NCI-H1092 (cell line): ENCODE data around the gene CACTIN.

ENCODE experiments used
- DNase-seq: peaks from one replicate; lab custom pipeline; 2025; lab: John Stamatoyannopoulos, UW

CACTIN gene

DNA sequence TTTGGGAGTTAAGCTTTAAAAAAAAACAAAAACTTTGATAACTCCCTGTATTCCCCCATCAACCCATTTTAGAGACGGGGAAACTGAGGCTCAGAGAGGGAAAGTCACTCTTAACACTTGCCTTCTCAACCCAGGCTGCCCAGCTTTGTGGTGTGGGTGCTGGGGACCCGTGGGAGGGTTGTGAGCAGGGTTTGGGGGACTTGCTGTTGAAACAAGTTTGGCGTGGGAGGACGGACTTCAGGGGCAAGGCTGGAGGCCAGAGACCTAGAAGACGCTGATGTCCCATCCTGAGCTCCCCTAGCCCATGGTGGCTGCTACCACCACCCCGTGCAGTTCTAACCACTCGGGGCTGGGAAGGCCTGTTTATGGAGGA is 747 bp upstream of the CACTIN start:
- DNase-seq, result no peak

- DNase-seq, result no peak
Observed at GRCh38 chr19:3625996-3626472, 556 bp downstream of the CACTIN start.

DNA sequence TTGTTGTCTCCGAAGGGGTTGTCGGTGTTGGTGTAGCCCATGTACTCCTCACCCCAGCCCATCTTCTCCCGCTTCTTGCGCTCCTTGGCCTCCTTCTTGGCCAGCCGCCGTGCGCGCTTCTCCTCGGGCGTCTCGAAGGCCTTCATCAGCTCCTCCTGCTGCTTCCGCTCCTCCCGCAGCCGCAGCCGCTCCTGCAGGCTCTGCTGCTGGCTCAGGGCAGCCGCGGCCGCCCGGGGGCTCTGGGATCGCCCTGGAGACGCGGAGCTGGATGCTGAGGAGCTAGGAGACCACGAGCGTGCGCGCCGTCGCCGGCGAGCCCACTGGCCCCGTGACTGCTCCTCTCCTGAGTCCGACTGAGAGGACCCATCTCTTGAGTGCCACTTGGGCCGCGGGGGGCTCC is 2.9 kb downstream of the CACTIN start:
- no peak for DNase-seq

- no peak for DNase-seq
Observed at GRCh38 chr19:3622224-3622623, 4.4 kb downstream of the CACTIN start.

- no peak for DNase-seq
Observed at GRCh38 chr19:3621689-3622088, 4.9 kb downstream of the CACTIN start.

GRCh38 chr19:3620817-3621547 is 5.6 kb downstream of the CACTIN start:
- DNase-seq, result no peak

DNA sequence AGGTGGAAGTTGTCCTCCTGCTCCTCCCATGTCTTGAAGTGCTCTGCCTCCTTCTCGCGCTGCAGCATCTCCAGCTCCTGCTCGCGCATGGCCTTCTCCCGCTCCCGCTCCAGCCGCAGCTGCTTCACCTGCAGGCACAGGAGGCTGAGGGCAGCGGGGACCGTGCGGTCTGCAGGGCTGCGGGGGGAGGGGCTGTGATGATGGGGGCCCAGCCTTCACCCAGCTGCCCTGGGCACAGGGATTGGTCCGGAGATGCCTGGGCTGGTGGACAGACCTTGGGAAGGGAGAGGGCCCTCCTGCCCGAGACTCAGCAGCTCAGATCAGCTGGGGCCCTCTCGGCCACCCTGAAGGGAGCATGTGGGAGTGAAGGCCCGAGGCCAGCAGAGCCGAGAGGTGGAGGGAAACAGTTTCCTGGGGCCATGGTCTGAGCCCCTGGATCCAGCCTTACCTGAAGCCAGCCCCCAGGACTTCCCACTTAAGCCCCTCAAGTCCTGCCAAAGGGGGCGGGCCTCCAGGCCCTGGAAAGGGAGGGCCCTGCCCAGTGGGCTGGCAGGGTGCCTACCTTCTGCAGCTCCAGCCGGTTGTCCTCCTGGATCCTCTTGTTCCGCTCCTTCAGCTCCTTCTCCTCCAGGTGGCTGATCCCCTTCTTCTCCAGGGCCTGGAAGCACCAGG is 6.3 kb downstream of the CACTIN start:
- no peak for DNase-seq

GRCh38 chr19:3619631-3620012 is 7.0 kb downstream of the CACTIN start:
- no peak for DNase-seq

- no peak for DNase-seq
Observed at GRCh38 chr19:3618811-3619630, 7.6 kb downstream of the CACTIN start.

- no peak for DNase-seq
Observed at GRCh38 chr19:3618144-3618810, 8.3 kb downstream of the CACTIN start.

- no peak for DNase-seq
Observed at GRCh38 chr19:3617463-3617862, 9.1 kb downstream of the CACTIN start.

DNA sequence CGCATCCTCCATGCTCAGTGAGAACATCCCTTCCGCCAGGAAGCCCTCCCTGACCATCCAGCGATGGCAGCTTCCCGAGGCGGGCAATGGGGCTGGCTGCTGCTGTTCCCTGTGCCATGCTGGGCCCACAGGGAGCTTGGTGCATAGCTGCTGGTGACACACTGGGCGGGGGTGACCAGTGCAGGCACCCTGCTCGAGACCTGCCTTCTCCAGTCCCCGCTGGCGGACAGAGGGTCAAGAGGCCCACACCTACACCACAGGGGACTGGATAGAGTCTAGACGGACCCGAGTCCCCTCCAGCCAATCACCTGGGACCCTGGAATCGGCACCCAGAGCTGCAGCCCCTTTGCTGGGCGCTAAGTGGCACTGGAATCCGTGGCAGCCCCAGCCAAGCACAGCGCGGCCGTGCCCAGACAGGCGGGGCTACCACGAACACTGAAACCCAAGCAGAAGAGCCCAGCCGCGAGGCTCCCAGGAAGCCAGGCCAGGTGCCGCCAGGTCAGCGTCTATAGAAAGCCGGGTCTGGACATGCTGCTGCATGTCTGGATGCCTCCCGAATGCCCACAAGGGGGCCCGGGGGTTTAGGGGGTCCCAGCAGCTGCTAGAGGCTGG is 11.0 kb downstream of the CACTIN start:
- no peak for DNase-seq

- DNase-seq, result no peak
Observed at GRCh38 chr19:3614858-3615505, 11.6 kb downstream of the CACTIN start.

DNA sequence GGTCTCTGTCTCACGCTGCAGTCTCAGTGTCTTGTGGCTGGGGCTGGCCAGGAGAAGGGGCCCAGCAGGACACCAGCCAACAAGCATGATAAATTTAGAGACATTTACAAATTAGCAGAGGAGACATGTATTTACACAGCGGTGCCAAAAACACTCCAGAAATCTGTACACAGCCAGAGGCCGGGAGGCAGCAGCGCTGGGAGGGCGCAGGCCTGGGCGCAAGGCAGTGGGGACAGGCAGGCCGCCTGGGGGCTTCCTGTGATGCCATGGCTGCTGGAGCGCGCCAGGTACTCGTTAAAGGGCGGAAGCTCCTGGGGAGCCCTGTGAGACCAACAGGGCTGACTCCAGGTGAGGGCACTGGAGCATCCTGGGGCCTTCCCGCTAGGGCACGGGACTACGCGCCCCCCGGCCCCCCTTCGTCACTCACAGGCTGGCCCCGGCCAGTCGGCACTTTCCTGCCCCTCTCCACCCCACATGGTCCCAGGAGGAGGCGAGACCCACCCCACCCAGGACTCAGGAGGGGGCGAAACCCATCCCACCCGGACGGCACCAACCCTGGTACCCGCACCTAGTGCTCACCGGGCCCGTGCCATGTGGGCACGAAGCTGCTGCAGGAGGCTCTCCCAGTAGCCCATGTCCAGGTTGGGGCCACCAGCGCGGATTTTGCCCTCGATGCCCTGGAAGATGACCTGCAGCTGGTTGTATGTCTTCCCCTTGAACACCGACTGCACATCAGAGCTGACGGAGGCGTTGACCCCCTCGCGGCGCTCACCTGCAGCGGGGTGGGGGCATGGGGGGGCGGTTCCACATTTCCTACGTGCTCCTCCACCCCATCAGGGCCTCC is 12.6 kb downstream of the CACTIN start:
- no peak for DNase-seq

DNA sequence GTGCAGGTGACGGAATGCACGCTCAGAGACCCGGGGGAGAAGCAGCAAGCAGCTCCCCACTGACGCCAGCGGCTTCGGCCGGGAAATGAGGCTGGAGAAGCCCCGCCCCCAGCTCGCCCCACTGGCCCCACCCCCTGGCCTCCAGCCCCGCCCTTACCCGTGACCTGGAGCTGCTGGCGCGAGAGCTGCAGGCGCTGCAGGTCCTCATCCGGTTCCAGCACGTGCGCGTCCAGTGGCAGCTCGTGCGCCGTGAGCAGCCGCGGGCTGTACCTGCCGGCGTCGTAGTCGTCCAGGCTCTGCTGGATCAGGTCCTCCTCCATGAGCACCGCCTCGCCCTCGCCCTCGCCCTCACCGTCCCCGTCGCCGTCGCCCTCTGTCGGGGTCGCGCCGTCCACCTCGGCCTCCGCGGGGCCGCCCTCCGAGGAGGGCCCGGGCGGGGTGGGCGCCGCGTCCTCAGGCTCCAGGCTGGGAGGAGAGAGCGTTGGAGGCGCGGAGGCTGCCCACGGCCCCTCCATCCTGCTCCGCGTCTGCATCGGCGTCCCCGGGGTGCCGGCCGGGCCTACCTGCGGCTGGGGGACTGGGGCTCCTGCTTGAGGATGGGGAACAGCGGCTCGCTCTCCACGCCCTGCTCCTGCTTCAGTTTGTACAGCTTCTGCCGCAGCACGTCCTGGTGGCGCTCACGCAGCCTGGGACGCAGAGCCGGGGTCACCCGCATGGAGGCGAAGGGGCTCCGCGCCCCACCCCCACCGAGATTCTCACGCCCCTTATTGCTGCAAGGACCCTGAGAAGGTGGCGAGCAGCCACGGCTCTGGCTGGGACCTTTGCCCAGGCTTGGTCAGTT is 13.5 kb downstream of the CACTIN start:
- DNase-seq, result no peak

- no peak for DNase-seq
Observed at GRCh38 chr19:3612330-3612729, 14.3 kb downstream of the CACTIN start.

DNA sequence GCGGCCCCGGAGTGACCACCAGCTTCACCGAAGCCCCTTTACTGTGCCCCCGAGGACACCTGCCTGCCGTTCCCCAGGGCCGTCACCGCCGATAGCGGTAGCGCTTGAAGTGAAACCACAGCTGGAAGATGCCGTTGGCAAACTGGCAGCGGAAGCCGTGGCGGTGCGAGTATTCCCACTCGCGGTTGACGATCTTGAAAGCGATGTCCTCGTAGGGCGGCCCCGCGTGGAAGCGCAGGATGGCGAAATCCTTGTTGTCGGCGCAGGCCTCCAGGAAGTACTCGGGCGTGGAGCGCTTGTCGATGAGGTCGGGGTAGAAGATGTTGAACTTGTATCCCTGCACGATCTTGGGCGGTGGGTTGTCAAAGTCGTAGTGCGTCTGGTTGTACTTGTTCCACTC is 14.7 kb downstream of the CACTIN start:
- no peak for DNase-seq

- no peak for DNase-seq
Observed at GRCh38 chr19:3610745-3611717, 15.6 kb downstream of the CACTIN start.
